Mucosa of rectum (tissue), 2 donors: Measurements from ENCODE around the gene AKIRIN2.

Experiments
- H3K27ac ChIP-seq, 2 donors: one replicate each; pipeline ENCODE4 v1.7.0; 2013; ENCODE audit warnings: inconsistent platforms in 2 of 2, low read depth in 2 of 2, low read length in 2 of 2
- H3K27me3 ChIP-seq, 2 donors: one replicate each; pipeline ENCODE4 v1.7.0; 2013; ENCODE audit warnings: low read length in 2 of 2; ENCODE audit not compliant: control insufficient read depth in 2 of 2, insufficient read depth in 2 of 2
- H3K36me3 ChIP-seq, 2 donors: one replicate each; pipeline ENCODE4 v1.7.0; 2013; ENCODE audit warnings: low read length in 2 of 2; ENCODE audit not compliant: control insufficient read depth in 2 of 2, insufficient read depth in 2 of 2
- H3K4me1 ChIP-seq, 2 donors: one replicate each; pipeline ENCODE4 v1.7.0; 2013; ENCODE audit warnings: low read length in 2 of 2, mild to moderate bottlenecking in 1 of 2; ENCODE audit not compliant: control insufficient read depth in 2 of 2, insufficient read depth in 2 of 2
- H3K4me3 ChIP-seq, 2 donors: one replicate each; pipeline ENCODE4 v1.7.0; 2013; ENCODE audit warnings: low read length in 2 of 2
- H3K9ac ChIP-seq, 2 donors: one replicate each; pipeline ENCODE4 v1.7.0; 2013; ENCODE audit warnings: low read length in 2 of 2, low read depth in 1 of 2, mild to moderate bottlenecking in 1 of 2
- H3K9me3 ChIP-seq, 2 donors: one replicate each; pipeline ENCODE4 v1.7.0; 2013; ENCODE audit warnings: low read length in 2 of 2; ENCODE audit not compliant: control insufficient read depth in 2 of 2
- donor health status: healthy.
- donor health status: Normal muscosa, but diverticular disease.

Gene AKIRIN2

GRCh38 chr6:87671555-87672029, 30.4 kb downstream of the AKIRIN2 start:
- no peaks in the 10 kb centered on the region for H3K9me3 ChIP-seq
- no peak overlapping the region for H3K4me3 ChIP-seq
- no peak overlapping the region for H3K9ac ChIP-seq
- no peaks in the 10 kb centered on the region for H3K4me1 ChIP-seq
- H3K27ac ChIP-seq, result no peak overlapping the region
- H3K36me3 ChIP-seq, result peaks cover 15 to 23% of the 10 kb centered on the region in 2 donors
- H3K27me3 ChIP-seq, result no peaks in the 10 kb centered on the region

GRCh38 chr6:87670707-87671106, 31.3 kb downstream of the AKIRIN2 start:
- Histone ChIP-seq H3K27me3 (no peaks in the 10 kb centered on the region), H3K27ac (no peak overlapping the region), H3K4me3 (no peak overlapping the region), H3K9me3 (no peaks in the 10 kb centered on the region), H3K4me1 (no peaks in the 10 kb centered on the region), H3K9ac (no peak overlapping the region), H3K36me3 (peaks cover 12 to 20% of the 10 kb centered on the region in 2 donors)

- no peaks in the 10 kb centered on the region for H3K27me3 ChIP-seq
- no peak overlapping the region for H3K4me3 ChIP-seq
- no peak overlapping the region for H3K9ac ChIP-seq
- peaks cover 2 to 12% of the 10 kb centered on the region in 2 donors for H3K36me3 ChIP-seq
- no peak overlapping the region for H3K27ac ChIP-seq
- no peaks in the 10 kb centered on the region for H3K4me1 ChIP-seq
- no peaks in the 10 kb centered on the region for H3K9me3 ChIP-seq
These were observed 33.0 kb downstream of the AKIRIN2 start for GRCh38 chr6:87669051-87669450.

GRCh38 chr6:87668013-87668412, 34.0 kb downstream of the AKIRIN2 start:
- H3K9me3 ChIP-seq, result no peaks in the 10 kb centered on the region
- H3K27ac ChIP-seq, result no peak overlapping the region
- H3K4me1 ChIP-seq, result no peaks in the 10 kb centered on the region
- no peaks in the 10 kb centered on the region for H3K27me3 ChIP-seq
- no peak overlapping the region for H3K4me3 ChIP-seq
- H3K36me3 ChIP-seq, result peaks cover 0 to 9% of the 10 kb centered on the region in 2 donors
- H3K9ac ChIP-seq, result no peak overlapping the region

- no peak overlapping the region for H3K9ac ChIP-seq
- no peaks in the 10 kb centered on the region for H3K9me3 ChIP-seq
These were observed 35.0 kb downstream of the AKIRIN2 start for GRCh38 chr6:87667032-87667431.

GRCh38 chr6:87664921-87665485, 37.0 kb downstream of the AKIRIN2 start:
- H3K9me3 ChIP-seq, result no peaks in the 10 kb centered on the region
- H3K9ac ChIP-seq, result no peak overlapping the region

More at GRCh38 chr6:87667032-87667431, 35.0 kb downstream of the AKIRIN2 start:
- Histone ChIP-seq H3K4me1 (no peaks in the 10 kb centered on the region), H3K27ac (no peak overlapping the region), H3K27me3 (no peaks in the 10 kb centered on the region), H3K36me3 (peaks cover 0 to 4% of the 10 kb centered on the region in 2 donors), H3K4me3 (no peak overlapping the region)

GRCh38 chr6:87663434-87663833, 38.6 kb downstream of the AKIRIN2 start:
- no peaks in the 10 kb centered on the region for H3K27me3 ChIP-seq
- H3K9ac ChIP-seq, result no peak overlapping the region
- H3K4me1 ChIP-seq, result no peaks in the 10 kb centered on the region
- H3K4me3 ChIP-seq, result no peak overlapping the region
- no peaks in the 10 kb centered on the region for H3K36me3 ChIP-seq
- H3K27ac ChIP-seq, result no peak overlapping the region
- no peaks in the 10 kb centered on the region for H3K9me3 ChIP-seq

More at GRCh38 chr6:87664921-87665485, 37.0 kb downstream of the AKIRIN2 start:
- no peaks in the 10 kb centered on the region for H3K36me3 ChIP-seq
- H3K4me1 ChIP-seq, result no peaks in the 10 kb centered on the region
- no peak overlapping the region for H3K27ac ChIP-seq
- H3K27me3 ChIP-seq, result no peaks in the 10 kb centered on the region
- H3K4me3 ChIP-seq, result no peak overlapping the region

GRCh38 chr6:87661503-87661902, 40.5 kb downstream of the AKIRIN2 start:
- Histone ChIP-seq H3K9me3 (no peaks in the 10 kb centered on the region), H3K27ac (no peak overlapping the region), H3K9ac (no peak overlapping the region), H3K36me3 (peaks cover 2 to 5% of the 10 kb centered on the region in 2 donors), H3K4me3 (no peak overlapping the region), H3K4me1 (no peaks in the 10 kb centered on the region), H3K27me3 (no peaks in the 10 kb centered on the region)

GRCh38 chr6:87661016-87661415, 41.0 kb downstream of the AKIRIN2 start:
- no peaks in the 10 kb centered on the region for H3K4me1 ChIP-seq
- no peak overlapping the region for H3K27ac ChIP-seq
- H3K4me3 ChIP-seq, result no peak overlapping the region
- no peaks in the 10 kb centered on the region for H3K9me3 ChIP-seq
- H3K27me3 ChIP-seq, result no peaks in the 10 kb centered on the region
- no peak overlapping the region for H3K9ac ChIP-seq
- H3K36me3 ChIP-seq, result peaks cover 2 to 5% of the 10 kb centered on the region in 2 donors

GRCh38 chr6:87660226-87660911, 41.7 kb downstream of the AKIRIN2 start:
- no peak overlapping the region for H3K27ac ChIP-seq
- no peak overlapping the region for H3K9ac ChIP-seq

More at GRCh38 chr6:87660226-87660911, 41.7 kb downstream of the AKIRIN2 start:
- Histone ChIP-seq H3K4me3 (no peak overlapping the region), H3K4me1 (no peaks in the 10 kb centered on the region), H3K36me3 (peaks cover 2 to 5% of the 10 kb centered on the region in 2 donors), H3K9me3 (no peaks in the 10 kb centered on the region), H3K27me3 (no peaks in the 10 kb centered on the region)
